ENCODE data around the gene PINK1.

The PINK1 gene

GRCh38 chr1:20660363-20660762 lies 27.1 kb downstream of the PINK1 start:
- no peak for DNase-seq (ENCODE audit: low read depth)
- H3K4me3 ChIP-seq (ENCODE audit: low read depth, low read length): peak overlapping the region; percentile 94
- in situ Hi-C loops (cut with HindIII; ENCODE audit: low sequenced_read_pairs): no loop called here
- TF ChIP-seq CTCF (IDR thresholded peaks at IDR 0.05; ENCODE audit: low read depth, low read length, missing control alignments): no peak

- peak overlapping the region; percentile 94 for H3K4me3 ChIP-seq (ENCODE audit: low read depth, low read length)
- DNase-seq (ENCODE audit: low read depth): no peak
- in situ Hi-C loops (cut with HindIII; ENCODE audit: low sequenced_read_pairs): no loop called here
- no peak for TF ChIP-seq CTCF (IDR thresholded peaks at IDR 0.05; ENCODE audit: low read depth, low read length, missing control alignments)
These were observed 27.6 kb downstream of the PINK1 start for GRCh38 chr1:20660847-20661206.

- H3K4me3 ChIP-seq (ENCODE audit: low read depth, low read length): peak within 1 kb of the TSS; percentile 94
- in situ Hi-C loops (cut with HindIII; ENCODE audit: low sequenced_read_pairs): no loop called here
- peak; percentile 95 for DNase-seq (ENCODE audit: low read depth)
- TF ChIP-seq CTCF (IDR thresholded peaks at IDR 0.05; ENCODE audit: low read depth, low read length, missing control alignments): peak; percentile 46
These were observed 28.2 kb downstream of the PINK1 start, which contains the start of gene DDOST for GRCh38 chr1:20661207-20662109. Gene DDOST (minus strand): TSS chr1:20661369. CDS start chr1:20661350, 19 bp downstream.

DNA sequence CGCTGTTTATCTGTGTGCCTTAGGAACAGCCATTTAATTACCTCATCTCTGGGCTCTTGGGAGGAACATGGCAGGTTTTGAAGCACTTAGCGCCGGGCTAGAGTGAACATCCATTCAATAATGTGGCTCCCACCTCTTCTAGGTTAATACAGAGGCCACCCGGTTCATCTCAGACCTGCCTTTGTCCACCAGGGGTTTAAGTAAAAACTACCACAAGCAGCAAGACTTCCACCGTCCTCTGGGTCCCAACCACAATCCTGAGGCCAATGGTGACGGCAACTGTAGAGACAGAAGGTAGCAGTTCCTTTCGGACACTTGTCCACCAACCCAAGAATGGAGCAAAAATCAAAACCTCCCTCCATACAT lies 28.8 kb downstream of the PINK1 start:
- no peak for DNase-seq (ENCODE audit: low read depth)
- peak overlapping the region; percentile 94 for H3K4me3 ChIP-seq (ENCODE audit: low read depth, low read length)
- in situ Hi-C loops (cut with HindIII; ENCODE audit: low sequenced_read_pairs): no loop called here
- no peak for TF ChIP-seq CTCF (IDR thresholded peaks at IDR 0.05; ENCODE audit: low read depth, low read length, missing control alignments)

GRCh38 chr1:20663365-20663764 lies 30.1 kb downstream of the PINK1 start:
- DNase-seq (ENCODE audit: low read depth): no peak
- H3K4me3 ChIP-seq (ENCODE audit: low read depth, low read length): no peak overlapping the region
- in situ Hi-C loops (cut with HindIII; ENCODE audit: low sequenced_read_pairs): no loop called here
- no peak for TF ChIP-seq CTCF (IDR thresholded peaks at IDR 0.05; ENCODE audit: low read depth, low read length, missing control alignments)

- no peak for TF ChIP-seq CTCF (IDR thresholded peaks at IDR 0.05; ENCODE audit: low read depth, low read length, missing control alignments)
- in situ Hi-C loops (cut with HindIII; ENCODE audit: low sequenced_read_pairs): no loop called here
- no peak for DNase-seq (ENCODE audit: low read depth)
- H3K4me3 ChIP-seq (ENCODE audit: low read depth, low read length): no peak overlapping the region
These were observed 30.9 kb downstream of the PINK1 start for GRCh38 chr1:20663969-20664715.
